ENCODE measurements around the gene CD109.

GRCh38 chr6:73811706-73812105 lies 115.7 kb downstream of the CD109 start:
- TF ChIP-seq EZH2phosphoT487 (IDR thresholded peaks at IDR 0.05) (no peak), CTCF (IDR thresholded peaks at IDR 0.05) (no peak), EZH2 (IDR thresholded peaks at IDR 0.05) (no peak)
